DOHH2 (cell line): ENCODE results near the gene CHD3.

Experiments
- H3F3A ChIP-seq: fragments of 200-600 bp; sonication (generic), shearing (Covaris generic); 2 replicates; pipeline ENCODE4 v1.6.0; 2016; ENCODE audit warnings: antibody characterized with exemption, mild to moderate bottlenecking; ENCODE audit not compliant: control insufficient read depth, insufficient read depth
- H3K27ac ChIP-seq: fragments of 200-600 bp; sonication (generic); 2 replicates; pipeline ENCODE4 v1.5.1; 2014; ENCODE audit warnings: low read depth, mild to moderate bottlenecking, low read length, moderate library complexity
- H3K27me3 ChIP-seq: fragments of 200-600 bp; sonication (generic); 2 replicates; pipeline ENCODE4 v1.6.1; 2014; ENCODE audit warnings: mild to moderate bottlenecking, low read length, mixed read lengths; ENCODE audit not compliant: control insufficient read depth
- H3K36me3 ChIP-seq: fragments of 200-600 bp; sonication (generic); 2 replicates; pipeline ENCODE4 v1.6.1; 2014; ENCODE audit warnings: mild to moderate bottlenecking, low read length, moderate library complexity, mixed read lengths; ENCODE audit not compliant: control insufficient read depth
- H3K4me1 ChIP-seq: fragments of 200-600 bp; sonication (generic); 2 replicates; pipeline ENCODE4 v1.6.1; 2014; ENCODE audit warnings: mild to moderate bottlenecking, low read length, mixed read lengths; ENCODE audit not compliant: control insufficient read depth
- H3K4me2 ChIP-seq: fragments of 200-600 bp; sonication (generic); 2 replicates; pipeline ENCODE4 v1.6.0; 2014; ENCODE audit warnings: mild to moderate bottlenecking, low read length, moderate library complexity
- H3K4me3 ChIP-seq: fragments of 200-600 bp; sonication (generic); 2 replicates; pipeline ENCODE4 v1.5.1; 2014; ENCODE audit warnings: mild to moderate bottlenecking, low read length, mixed read lengths
- H3K79me2 ChIP-seq: fragments of 200-600 bp; sonication (generic); 2 replicates; pipeline ENCODE4 v1.6.1; 2014; ENCODE audit warnings: mild to moderate bottlenecking, low read length, mixed read lengths; ENCODE audit not compliant: control insufficient read depth
- H3K9me2 ChIP-seq: fragments of 200-600 bp; sonication (generic); replicated peaks from 2 replicates; pipeline ENCODE4 v1.6.1; 2014; ENCODE audit warnings: mild to moderate bottlenecking, low read length, mixed read lengths; ENCODE audit not compliant: control insufficient read depth
- H3K9me3 ChIP-seq: fragments of 200-600 bp; sonication (generic); 2 replicates; pipeline ENCODE4 v1.6.1; 2014; ENCODE audit warnings: antibody characterized with exemption, low read length, mixed read lengths; ENCODE audit not compliant: control insufficient read depth, insufficient read depth
- H4K20me1 ChIP-seq: fragments of 200-600 bp; sonication (generic); 2 replicates; pipeline ENCODE4 v1.6.0; 2014; ENCODE audit warnings: low read depth, mild to moderate bottlenecking, antibody characterized with exemption, low read length, moderate library complexity; ENCODE audit not compliant: control insufficient read depth, insufficient read depth
- EZH2phosphoT487 ChIP-seq: fragments of 200-600 bp; sonication (generic); IDR thresholded peaks from 2 replicates; pipeline ENCODE4 v1.6.1; 2017; ENCODE audit warnings: borderline replicate concordance, mild to moderate bottlenecking, antibody characterized with exemption, low read length, moderate library complexity, mixed read lengths
- TF ChIP-seq, protein P1 (sequence below): fragments of 200-600 bp; sonication (generic); IDR thresholded peaks from one replicate; pipeline ENCODE4 v1.5.1; 2014; ENCODE audit warnings: antibody characterized with exemption, mild to moderate bottlenecking, low read depth, low read length; ENCODE audit not compliant: poor library complexity, severe bottlenecking

Gene CHD3

DNA sequence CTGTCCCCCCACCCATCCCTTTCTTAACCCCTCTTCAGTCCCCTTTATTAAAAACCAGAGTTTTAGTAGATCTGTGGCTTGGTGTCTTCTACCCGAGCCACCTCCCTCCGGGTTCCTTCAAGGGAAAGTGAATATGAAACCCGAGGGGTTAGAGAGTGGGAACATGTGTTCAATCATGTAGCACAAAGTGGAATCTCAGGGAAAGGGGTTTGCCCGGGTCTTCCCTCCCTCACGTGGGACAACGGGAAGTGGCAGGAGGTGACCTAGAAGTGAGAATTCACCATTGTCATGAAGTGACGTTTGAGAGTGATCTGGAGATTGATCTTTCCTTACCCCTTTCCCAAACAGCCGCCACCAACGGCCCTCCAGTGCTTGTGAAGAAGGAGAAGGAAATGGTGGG is 22.5 kb downstream of the CHD3 start:
- H3K4me2 ChIP-seq = no peak overlapping the region

DNA sequence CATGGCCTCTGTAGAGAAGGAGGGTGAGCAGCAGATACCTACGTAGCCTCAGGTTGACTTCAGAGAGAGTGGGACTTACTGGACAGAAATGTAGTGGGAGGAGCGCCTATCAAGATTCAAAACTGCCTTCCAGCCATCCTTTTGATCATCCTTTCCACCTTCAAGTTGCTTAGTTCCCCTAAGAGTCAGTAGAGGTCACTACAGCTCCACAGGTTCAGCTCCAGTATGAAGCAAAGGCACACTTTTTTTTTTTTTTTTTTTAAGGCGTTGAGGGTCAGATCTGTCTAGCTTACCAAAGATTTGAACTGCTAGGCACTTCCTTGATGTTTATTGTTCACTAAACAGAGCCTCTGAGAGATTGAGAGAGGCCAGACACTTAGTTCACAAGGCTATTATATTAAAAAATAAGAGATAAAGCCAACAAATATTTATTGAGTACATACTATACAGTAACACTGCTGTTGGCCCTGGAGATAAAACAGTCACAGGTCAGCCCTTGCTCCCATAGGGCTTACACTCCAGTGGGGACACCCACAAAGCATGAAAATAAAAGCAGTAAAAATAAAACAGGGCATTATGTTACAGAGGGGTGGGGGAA is 24.4 kb downstream of the CHD3 start:
- peaks cover 55% of the 10 kb centered on the region for H3K36me3 ChIP-seq
- TF ChIP-seq, protein P1, sequence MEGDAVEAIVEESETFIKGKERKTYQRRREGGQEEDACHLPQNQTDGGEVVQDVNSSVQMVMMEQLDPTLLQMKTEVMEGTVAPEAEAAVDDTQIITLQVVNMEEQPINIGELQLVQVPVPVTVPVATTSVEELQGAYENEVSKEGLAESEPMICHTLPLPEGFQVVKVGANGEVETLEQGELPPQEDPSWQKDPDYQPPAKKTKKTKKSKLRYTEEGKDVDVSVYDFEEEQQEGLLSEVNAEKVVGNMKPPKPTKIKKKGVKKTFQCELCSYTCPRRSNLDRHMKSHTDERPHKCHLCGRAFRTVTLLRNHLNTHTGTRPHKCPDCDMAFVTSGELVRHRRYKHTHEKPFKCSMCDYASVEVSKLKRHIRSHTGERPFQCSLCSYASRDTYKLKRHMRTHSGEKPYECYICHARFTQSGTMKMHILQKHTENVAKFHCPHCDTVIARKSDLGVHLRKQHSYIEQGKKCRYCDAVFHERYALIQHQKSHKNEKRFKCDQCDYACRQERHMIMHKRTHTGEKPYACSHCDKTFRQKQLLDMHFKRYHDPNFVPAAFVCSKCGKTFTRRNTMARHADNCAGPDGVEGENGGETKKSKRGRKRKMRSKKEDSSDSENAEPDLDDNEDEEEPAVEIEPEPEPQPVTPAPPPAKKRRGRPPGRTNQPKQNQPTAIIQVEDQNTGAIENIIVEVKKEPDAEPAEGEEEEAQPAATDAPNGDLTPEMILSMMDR = peak; percentile 73
- no peak for TF ChIP-seq EZH2phosphoT487
- H3K79me2 ChIP-seq = no peaks in the 10 kb centered on the region
- no peaks in the 10 kb centered on the region for H3K9me2 ChIP-seq
- no peaks in the 10 kb centered on the region for H3K9me3 ChIP-seq
- H3K27me3 ChIP-seq = no peaks in the 10 kb centered on the region
- no peak overlapping the region for H3K4me2 ChIP-seq
- no peaks in the 10 kb centered on the region for H4K20me1 ChIP-seq
- no peak overlapping the region for H3K4me3 ChIP-seq
- peaks cover 17% of the 10 kb centered on the region for H3F3A ChIP-seq
- peaks cover 37% of the 10 kb centered on the region for H3K4me1 ChIP-seq
- peak overlapping the region; percentile 32 for H3K27ac ChIP-seq

More for the DNA sequence above, 22.5 kb downstream of the CHD3 start:
- peaks cover 73% of the 10 kb centered on the region for H3K36me3 ChIP-seq
- H4K20me1 ChIP-seq = no peaks in the 10 kb centered on the region
- TF ChIP-seq, protein P1 = no peak
- TF ChIP-seq EZH2phosphoT487 = no peak
- no peak overlapping the region for H3K27ac ChIP-seq
- H3K79me2 ChIP-seq = no peaks in the 10 kb centered on the region
- no peaks in the 10 kb centered on the region for H3K9me2 ChIP-seq
- peaks cover 17% of the 10 kb centered on the region for H3F3A ChIP-seq
- H3K27me3 ChIP-seq = no peaks in the 10 kb centered on the region
- H3K4me3 ChIP-seq = no peak overlapping the region
- H3K9me3 ChIP-seq = no peaks in the 10 kb centered on the region
- peaks cover 35% of the 10 kb centered on the region for H3K4me1 ChIP-seq

DNA sequence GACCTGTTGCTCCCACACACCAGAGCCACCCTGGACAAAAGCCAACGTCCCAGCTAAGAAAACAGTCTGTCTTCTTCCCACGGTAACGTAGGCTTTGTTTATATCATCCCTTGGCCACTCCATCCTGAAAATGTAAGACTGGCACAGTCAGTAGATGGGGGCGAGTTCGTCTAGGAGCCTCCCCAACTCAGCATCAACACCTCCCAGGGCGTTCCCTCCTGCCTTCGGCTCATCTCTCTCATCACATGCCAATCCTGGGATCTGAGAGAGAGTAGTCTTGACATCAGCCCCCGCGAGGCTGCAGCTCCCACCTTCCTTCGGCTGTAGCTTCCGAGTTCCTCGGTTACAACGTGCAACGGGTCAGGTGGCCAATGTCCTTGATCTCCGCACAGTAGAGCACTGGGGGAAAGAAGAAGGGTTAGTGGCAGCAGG is 26.6 kb downstream of the CHD3 start:
- Histone ChIP-seq H3F3A (peaks cover 17% of the 10 kb centered on the region), H3K9me3 (no peaks in the 10 kb centered on the region), H3K27me3 (no peaks in the 10 kb centered on the region), H3K27ac (peak overlapping the region; percentile 54), H3K4me2 (peak overlapping the region; percentile 89), H3K9me2 (no peaks in the 10 kb centered on the region), H3K4me1 (peaks cover 37% of the 10 kb centered on the region), H3K36me3 (peaks cover 33% of the 10 kb centered on the region), H3K79me2 (no peaks in the 10 kb centered on the region), H4K20me1 (no peaks in the 10 kb centered on the region), H3K4me3 (peak overlapping the region; percentile 81)
- no peak for TF ChIP-seq EZH2phosphoT487
- TF ChIP-seq, protein P1 = no peak
